GM19438 (cell line): ENCODE data around the gene CDC42EP4.
"Not testable (repeated sequence)": the region's sequence is repeated elsewhere in the genome, so short reads cannot be mapped to it uniquely, and the experiment has no call there.

Experiments
- ATAC-seq: cut with Tn5 transposase; IDR thresholded peaks from one replicate; pipeline ENCODE4 v1.9.1; 2021; ENCODE audit warnings: low read depth; ENCODE audit not compliant: unreplicated experiment

CDC42EP4 gene

DNA sequence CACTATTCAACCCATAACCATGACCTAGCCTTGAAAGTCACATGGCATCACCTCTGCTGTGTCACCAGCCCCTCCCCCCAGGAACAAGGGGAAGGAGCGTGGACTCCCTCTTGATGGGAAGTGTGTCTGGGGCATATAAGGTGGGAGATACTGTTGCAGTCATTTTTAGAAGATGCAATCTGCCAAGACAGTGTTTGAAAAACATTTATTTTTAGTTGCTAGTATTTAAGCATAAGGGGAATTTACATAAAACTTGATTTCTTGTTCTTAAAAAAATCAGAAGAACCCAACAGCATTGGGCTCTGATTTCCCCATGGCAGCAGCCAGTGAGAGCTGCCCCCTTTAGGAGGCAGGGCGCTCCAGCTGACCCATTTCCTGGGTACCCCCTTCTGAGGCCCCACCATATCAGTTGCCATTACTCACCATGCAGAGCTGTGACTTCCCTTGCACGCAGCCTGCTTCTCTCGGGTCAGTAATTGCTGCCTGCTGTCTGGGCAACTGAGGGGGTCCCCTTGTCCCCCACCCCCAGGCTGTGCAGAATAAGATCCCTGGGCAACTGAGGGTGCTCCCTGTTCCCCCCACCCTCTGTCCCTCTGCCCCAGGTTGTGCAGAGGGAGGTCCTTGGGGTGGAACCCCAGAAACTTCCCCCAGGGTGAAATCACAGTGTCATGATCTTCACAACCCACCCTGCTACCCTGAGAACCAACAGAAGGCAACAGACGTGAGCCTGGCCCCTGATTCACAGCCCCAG lies 11.8 kb upstream of the CDC42EP4 start:
- ATAC-seq: no peak

DNA sequence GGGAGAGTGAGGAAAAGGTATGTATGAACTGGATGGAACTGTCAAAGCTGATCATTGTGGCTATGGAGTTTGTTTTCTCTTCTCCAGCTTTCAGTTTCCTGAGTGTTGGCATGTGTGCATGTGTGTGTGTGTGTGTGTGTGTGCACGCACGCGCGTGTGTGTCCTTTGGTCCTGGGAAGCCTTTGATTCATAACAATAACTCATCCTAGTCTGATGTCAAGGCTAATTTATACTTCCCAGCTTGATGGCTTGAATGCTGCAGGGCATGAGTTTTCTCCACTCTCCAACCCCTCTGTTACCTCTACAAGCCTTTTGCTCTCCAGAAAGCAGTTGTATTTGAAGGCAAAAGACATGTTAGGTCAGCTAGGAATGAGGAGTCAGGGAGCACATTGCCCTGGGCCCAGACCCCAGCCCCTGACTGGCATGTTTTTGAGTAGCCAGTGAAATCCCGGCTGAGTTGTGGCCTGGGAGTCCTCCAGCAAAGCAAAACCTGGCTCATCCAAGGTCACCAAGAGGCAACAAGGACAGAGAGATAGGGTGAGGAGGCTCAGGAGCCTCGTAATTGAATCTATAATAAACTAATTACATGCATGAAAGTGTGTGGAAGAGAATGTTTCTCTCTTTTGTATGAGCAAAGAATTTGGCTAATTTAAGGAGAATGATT lies 8.9 kb upstream of the CDC42EP4 start:
- ATAC-seq: no peak

DNA sequence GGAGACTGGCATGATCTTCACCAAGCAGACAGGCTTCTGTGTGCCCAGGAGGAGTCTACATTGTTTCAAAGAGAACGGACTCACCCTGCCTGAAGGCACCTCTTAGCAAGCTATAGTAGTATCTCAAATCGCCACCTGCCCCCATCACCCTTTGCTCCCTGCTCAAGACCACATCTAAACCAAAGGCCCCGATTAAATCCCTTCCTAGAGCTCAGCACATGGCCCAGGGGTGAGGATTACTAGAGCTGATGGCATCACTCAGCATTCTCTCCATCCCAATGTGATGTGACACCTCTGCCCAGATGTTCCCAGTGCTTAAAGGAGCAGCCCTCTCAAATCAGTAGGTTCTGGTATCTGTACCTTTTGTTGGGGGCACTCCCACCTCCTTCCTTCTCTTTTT lies 8.0 kb upstream of the CDC42EP4 start:
- ATAC-seq: no peak

- ATAC-seq: no peak
Measured at GRCh38 chr17:73318836-73319235, 7.0 kb upstream of the CDC42EP4 start.

- ATAC-seq: no peak
Measured at GRCh38 chr17:73318427-73318813, 6.6 kb upstream of the CDC42EP4 start.

DNA sequence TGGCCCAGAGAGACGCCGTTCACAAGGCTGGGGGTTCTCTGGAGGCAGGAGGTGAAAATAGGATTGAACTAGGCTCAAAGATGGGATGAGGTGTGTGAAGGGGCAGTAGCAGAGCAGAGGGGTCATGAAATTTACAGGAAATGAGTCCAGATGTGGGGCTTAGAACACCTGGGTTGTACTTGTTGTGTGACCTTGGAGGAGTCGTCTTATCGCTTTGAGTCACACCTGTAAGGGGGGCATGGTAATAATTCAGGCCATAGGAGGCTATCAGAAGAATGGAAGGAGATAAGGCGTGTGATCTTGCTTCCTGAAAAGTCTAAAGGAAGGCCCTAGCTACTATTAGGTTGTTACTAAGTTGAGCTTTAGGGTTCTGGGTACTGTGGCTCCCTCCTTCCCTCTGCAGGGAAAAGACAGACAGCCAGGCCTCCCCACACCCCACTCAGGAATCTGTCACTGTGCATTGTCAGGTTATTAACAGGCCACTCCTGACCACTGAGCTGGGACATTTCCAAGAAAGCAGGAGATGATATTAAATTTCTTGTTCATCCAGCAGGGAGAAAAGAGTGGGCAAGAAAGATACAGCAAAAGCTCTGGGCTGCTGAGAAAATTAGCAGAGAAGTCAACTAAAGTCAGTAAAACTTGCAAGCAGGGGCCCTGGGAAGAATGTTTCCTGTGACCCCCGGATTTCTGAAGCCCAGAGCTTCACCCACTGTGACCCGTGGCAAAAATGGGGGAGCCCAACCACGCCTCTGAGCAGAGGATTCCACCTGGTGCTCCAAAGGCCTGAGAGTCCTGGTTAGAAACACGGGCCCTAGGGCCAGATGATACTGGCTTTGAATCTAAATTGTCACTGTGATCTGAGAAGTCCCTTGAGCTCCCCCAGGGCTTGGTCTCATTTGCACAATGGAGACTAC lies 6.0 kb upstream of the CDC42EP4 start:
- ATAC-seq: no peak

- no peak for ATAC-seq
Measured at GRCh38 chr17:73316919-73317505, 5.2 kb upstream of the CDC42EP4 start.

GRCh38 chr17:73315471-73315870 lies 3.7 kb upstream of the CDC42EP4 start:
- no peak for ATAC-seq

GRCh38 chr17:73313526-73314127 lies 1.8 kb upstream of the CDC42EP4 start:
- no peak for ATAC-seq

DNA sequence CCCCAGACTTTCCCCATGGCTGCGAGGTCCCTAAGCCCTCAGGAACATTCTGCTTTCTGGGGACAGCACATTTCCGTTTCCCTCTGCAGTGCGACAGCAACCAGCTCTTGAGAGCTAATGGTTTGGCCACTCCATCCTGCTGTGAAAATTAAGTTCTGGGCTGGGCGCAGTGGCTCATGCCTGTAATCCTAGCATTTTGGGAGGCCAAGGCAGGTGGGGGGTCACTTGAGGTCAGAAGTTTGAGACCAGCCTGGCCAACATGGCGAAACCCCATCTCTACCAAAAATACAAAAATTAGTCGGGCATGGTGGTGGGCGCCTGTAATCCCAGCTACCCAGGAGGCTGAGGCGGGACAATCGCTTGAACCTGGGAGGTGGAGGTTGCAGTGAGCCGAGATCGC lies 1.1 kb upstream of the CDC42EP4 start:
- ATAC-seq: not testable (repeated sequence)

GRCh38 chr17:73311428-73311780 lies 397 bp downstream of the CDC42EP4 start:
- peak; percentile 25 for ATAC-seq

- ATAC-seq: no peak
Measured at GRCh38 chr17:73309727-73310596, 1.8 kb downstream of the CDC42EP4 start.

- not testable (repeated sequence) for ATAC-seq
Measured at GRCh38 chr17:73308959-73309358, 2.8 kb downstream of the CDC42EP4 start.

DNA sequence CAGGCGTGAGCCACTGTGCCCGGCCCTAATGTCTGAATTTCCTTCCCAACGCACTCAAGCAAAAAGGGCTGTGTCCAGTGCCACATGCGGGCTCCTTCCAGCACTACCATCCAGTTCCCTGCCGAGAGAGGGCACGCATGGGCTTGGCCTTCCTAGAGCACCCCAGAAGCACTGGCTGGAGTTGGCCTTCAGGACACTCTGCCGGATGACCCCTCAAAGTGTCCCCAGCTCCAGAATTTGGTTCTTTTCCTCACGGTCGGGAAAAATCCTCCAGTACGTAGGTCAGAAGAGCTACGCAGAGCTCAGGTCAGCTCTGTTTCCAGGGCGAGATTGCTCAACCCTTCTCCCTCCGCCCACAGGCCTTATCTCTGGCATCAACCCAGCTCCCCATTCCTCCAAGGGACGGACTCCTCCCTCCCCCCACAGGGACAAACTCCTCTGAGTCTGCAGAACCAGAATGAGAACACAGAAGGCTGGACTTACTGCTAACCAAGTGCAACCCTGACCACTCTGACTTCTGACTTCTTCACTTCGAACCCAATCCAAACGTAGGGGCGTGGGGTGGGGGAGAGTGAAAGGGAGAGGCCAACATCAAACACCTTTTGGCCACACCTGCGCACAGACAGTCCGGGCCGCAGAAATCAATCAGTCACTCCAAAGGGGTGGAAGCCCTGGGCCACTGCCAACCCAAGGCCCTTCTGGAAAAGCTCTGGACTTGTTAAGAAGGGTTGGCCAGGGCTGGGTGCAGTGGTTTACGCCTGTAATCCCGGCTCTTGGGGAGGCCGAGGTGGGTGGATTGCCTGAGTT lies 3.6 kb downstream of the CDC42EP4 start:
- no peak for ATAC-seq

GRCh38 chr17:73307130-73307529 lies 4.7 kb downstream of the CDC42EP4 start:
- ATAC-seq: no peak

- no peak for ATAC-seq
Measured at GRCh38 chr17:73305845-73306836, 5.7 kb downstream of the CDC42EP4 start.

DNA sequence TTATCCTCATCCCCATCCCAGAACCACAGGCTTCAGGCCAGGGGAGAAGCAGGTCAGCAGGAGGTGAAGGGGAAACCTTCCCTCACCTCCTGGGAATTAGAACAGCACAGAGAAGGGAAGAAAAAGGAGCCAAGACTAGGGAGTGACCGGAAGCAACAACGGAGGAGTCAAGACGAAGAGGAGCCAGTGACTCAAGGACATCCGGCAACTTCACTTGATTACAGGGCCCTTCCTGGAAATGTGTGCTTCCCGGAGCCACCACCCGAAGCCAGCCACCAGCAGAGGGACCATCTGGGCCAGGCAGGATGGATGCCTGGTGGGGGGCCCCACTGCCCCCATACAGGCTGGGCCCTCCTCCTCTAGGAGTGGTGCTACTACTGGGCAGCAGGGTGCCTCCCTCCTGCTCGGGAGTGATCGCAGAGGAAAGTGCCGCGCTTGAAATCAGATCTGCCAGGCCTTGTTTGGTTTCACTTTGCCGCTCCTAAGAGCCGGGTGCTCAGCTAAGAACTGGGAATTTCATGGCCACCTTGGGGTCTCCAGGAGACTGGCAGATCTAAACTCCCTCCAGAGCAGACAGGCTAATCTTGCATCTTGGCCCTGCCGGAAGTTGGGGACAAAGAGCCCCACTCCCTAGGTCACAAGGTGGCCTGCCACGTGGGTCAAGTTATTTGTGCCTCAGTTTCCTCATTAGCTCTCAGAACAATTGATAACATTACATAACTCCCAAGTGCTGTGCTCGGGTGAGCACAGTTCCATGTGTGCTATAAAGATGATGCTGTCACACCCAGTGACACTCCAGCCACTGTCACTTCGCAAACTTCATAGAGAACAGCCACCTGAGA lies 6.6 kb downstream of the CDC42EP4 start:
- ATAC-seq: no peak
